ENCODE data around the gene TMC3.

DNA sequence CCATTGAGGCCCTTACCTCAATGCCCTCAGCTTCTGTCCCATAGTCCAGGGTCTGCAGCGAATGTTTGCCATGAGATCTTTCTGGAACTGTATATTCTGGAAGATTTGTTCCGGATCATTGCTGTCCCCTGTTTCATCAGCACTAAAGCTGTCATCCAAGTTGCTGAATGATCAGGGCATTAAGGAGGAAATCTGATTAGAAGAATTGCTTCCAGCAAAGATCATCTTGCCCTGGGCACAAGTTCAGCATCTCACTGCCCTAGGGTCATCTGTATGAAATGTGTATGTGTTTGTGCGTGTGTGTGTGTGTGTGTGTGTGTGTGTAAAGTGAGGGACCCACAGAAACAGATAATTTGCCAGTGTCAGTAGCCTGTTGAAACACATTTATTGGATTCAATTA lies 1.4 kb downstream of the TMC3 start:
- TF ChIP-seq, protein P1, sequence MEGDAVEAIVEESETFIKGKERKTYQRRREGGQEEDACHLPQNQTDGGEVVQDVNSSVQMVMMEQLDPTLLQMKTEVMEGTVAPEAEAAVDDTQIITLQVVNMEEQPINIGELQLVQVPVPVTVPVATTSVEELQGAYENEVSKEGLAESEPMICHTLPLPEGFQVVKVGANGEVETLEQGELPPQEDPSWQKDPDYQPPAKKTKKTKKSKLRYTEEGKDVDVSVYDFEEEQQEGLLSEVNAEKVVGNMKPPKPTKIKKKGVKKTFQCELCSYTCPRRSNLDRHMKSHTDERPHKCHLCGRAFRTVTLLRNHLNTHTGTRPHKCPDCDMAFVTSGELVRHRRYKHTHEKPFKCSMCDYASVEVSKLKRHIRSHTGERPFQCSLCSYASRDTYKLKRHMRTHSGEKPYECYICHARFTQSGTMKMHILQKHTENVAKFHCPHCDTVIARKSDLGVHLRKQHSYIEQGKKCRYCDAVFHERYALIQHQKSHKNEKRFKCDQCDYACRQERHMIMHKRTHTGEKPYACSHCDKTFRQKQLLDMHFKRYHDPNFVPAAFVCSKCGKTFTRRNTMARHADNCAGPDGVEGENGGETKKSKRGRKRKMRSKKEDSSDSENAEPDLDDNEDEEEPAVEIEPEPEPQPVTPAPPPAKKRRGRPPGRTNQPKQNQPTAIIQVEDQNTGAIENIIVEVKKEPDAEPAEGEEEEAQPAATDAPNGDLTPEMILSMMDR (conservative IDR thresholded peaks at IDR 0.05), result no peak
- no peak for TF ChIP-seq EZH2 (IDR thresholded peaks at IDR 0.05; ENCODE audit: low read depth)
